Testis (tissue), 2 donors: ENCODE data around the gene IBSP.

Experiments
- CTCF ChIP-seq, 3 experiments: fragments of 450-650 bp in 2 of 3; fragments of 200-600 bp in 1 of 3; sonication (generic) in 1 of 3; IDR thresholded peaks; one replicate each; pipeline ENCODE4 v1.5.1; 2016 to 2019; ENCODE audit warnings: antibody characterized with exemption in 3 of 3, mild to moderate bottlenecking in 2 of 3, moderate library complexity in 1 of 3
- POLR2A ChIP-seq: fragments of 450-650 bp; IDR thresholded peaks from one replicate; pipeline ENCODE4 v1.6.1; 2017; ENCODE audit warnings: antibody characterized with exemption, mild to moderate bottlenecking, moderate library complexity

DNA sequence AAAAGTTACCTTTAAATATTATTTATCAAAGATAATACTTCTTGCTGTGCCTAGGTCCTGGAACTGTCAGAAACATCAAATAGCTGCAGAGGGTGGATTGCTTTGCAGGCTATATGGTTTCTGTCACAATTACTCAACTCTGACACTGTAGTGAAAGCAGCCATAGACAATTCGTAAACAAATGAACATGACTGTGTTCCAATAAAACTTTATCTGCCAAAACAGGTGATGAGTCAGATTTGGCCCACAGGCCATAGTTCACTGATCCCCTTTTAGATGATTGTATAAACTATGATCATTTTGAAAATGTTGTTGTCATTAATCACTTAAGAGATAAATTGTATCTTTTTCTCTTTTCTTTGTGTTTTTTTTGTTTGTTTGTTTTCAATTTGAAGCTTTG lies 25.0 kb downstream of the IBSP start:
- TF ChIP-seq CTCF (IDR thresholded peaks at IDR 0.05) = no peak
- no peak for TF ChIP-seq POLR2A
